HepG2 (cell line): ENCODE data around the gene SLC9A9.

ENCODE experiments used
- ARNT ChIP-seq: fragments of 450-650 bp; IDR thresholded peaks from 2 replicates; pipeline ENCODE4 v1.6.1; 2017
- ZBTB43 ChIP-seq: sonication (generic); formaldehyde crosslinking; conservative IDR thresholded peaks from 2 replicates; pipeline ENCODE4 v1.4.0; 2020; ENCODE audit warnings: missing genetic modification reagents
- TF ChIP-seq, protein P1 (sequence below): IDR thresholded peaks from 2 replicates; pipeline ENCODE4 v1.6.1; 2016

- TF ChIP-seq ZBTB43 (CRISPR knock-in tag) (no peak), ARNT (no peak)
- TF ChIP-seq, protein P1, sequence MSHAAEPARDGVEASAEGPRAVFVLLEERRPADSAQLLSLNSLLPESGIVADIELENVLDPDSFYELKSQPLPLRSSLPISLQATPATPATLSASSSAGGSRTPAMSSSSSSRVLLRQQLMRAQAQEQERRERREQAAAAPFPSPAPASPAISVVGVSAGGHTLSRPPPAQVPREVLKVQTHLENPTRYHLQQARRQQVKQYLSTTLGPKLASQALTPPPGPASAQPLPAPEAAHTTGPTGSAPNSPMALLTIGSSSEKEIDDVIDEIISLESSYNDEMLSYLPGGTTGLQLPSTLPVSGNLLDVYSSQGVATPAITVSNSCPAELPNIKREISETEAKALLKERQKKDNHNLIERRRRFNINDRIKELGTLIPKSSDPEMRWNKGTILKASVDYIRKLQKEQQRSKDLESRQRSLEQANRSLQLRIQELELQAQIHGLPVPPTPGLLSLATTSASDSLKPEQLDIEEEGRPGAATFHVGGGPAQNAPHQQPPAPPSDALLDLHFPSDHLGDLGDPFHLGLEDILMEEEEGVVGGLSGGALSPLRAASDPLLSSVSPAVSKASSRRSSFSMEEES = no peak
Measured at GRCh38 chr3:143783851-143784370, 64.4 kb downstream of the SLC9A9 start.
